GM12872 (cell line): ENCODE measurements around the gene SOX6.

Experiments
- TF ChIP-seq, protein P1 (sequence below): IDR thresholded peaks from 3 replicates; pipeline ENCODE4 v1.5.1; 2011; ENCODE audit warnings: low read depth, mild to moderate bottlenecking, low read length, moderate library complexity; ENCODE audit not compliant: insufficient read depth

The SOX6 gene

GRCh38 chr11:16216831-16217230 lies 139.5 kb downstream of the SOX6 start:
- TF ChIP-seq, protein P1, sequence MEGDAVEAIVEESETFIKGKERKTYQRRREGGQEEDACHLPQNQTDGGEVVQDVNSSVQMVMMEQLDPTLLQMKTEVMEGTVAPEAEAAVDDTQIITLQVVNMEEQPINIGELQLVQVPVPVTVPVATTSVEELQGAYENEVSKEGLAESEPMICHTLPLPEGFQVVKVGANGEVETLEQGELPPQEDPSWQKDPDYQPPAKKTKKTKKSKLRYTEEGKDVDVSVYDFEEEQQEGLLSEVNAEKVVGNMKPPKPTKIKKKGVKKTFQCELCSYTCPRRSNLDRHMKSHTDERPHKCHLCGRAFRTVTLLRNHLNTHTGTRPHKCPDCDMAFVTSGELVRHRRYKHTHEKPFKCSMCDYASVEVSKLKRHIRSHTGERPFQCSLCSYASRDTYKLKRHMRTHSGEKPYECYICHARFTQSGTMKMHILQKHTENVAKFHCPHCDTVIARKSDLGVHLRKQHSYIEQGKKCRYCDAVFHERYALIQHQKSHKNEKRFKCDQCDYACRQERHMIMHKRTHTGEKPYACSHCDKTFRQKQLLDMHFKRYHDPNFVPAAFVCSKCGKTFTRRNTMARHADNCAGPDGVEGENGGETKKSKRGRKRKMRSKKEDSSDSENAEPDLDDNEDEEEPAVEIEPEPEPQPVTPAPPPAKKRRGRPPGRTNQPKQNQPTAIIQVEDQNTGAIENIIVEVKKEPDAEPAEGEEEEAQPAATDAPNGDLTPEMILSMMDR = no peak

DNA sequence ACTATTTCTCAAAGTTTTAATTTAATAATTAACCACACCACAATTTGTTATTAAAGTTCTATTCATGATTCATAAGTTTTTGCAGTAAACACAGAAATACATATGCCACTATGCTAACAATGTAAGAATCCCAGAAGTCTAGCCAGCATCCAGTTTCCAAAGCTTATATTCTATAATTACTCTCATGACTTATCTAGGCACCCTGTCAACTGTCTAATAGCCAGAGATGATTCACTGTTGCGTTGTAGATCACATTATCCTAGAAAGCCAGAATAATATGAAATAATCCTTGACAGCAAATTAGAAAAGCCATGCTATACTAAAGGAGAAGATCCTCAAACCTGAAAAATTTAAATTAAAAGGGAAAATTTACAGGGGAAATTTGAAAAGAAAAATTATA lies 141.0 kb downstream of the SOX6 start:
- TF ChIP-seq, protein P1 = no peak

- TF ChIP-seq, protein P1 = no peak
Measured at GRCh38 chr11:16211407-16211806, 144.9 kb downstream of the SOX6 start.

GRCh38 chr11:16204261-16204660 lies 152.1 kb downstream of the SOX6 start:
- TF ChIP-seq, protein P1 = no peak

DNA sequence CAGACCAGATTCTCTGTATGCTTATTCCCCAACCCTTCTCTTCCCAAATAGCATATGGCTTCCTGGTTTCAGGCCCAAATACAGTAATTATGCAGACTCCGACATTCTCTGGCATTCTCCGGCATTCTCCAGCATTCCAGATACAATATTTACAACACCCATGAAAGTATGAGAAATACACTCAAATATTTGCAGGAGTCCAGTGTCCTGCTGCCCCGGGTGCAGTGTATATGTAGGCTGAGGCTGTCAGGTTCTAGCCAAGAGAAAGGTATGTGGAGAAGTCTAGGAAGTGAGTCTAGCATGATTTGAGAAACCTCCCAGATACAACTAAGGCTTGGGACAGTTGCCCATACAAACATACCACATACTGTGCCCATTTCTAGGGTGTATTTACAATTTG lies 160.7 kb downstream of the SOX6 start:
- TF ChIP-seq, protein P1 = no peak

DNA sequence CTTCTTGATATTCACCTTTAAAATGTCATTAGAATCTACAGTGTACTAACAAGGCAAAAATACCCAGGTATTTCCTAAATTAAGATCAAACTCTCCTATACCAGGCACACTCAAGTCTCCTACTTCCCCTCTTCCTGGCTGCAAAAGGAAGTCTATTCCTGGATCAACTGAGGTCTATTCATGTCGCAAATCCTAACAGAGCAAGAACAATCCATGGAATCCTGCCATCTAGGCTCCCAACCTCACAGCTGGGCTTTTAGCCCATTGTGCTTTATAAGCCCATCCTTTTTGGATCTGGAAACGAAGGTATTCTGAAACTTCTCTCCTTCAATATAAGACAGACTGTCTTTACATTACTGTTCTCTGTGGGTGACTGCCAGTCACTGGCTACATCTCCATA lies 161.8 kb downstream of the SOX6 start:
- TF ChIP-seq, protein P1 = no peak

DNA sequence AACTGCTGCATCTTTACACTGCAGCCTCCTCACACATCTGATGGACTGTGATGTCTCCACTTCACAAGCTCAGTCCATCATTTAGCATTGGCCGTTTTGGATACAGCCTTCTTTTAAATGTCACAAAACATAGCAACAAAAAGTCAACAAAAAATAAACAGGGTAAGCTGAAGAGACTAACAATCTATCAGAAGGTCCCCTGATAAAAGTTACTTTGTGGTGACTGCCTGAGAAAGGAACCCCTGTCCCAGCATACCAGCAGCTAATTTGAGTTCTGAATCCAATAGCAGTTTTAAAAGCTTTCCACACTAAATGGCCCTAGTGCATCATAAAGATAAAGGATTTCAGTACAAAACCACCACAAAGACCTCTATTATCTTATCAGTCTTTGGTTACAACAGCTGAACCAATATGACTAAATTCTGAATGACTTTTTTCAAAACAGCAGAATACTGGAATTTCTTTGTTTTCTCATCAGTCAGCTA lies 162.4 kb downstream of the SOX6 start:
- TF ChIP-seq, protein P1 = no peak

DNA sequence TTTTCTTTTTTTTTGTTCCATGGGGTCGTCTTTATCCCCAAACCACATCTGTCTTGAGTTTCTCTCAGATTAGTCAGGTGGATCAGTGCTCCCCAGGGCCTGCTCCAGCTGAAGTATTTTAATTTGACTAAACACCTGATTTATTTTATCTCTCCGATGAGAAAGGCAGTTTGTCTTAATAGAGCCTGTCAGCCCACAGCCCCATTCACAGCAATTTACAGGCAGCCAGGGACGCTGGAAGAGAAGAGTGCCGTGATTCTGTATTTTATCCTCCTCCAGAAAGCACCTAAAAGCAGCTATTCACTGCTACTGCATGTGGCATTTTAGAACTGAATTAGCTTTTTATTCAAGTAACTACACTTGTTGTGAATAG lies 164.5 kb downstream of the SOX6 start:
- TF ChIP-seq, protein P1 = no peak
